ENCODE measurements around the gene GCKR. TPM values are rescaled to one million over a fixed set of nuclear protein-coding genes. Genes with fewer than 3 reads are reported as not detected.

GCKR gene
- total and polyA plus RNA-seq, 2 of the 13 experiments (the other 11 are each of a cell fraction or from before 2014, with no cell fraction given): 15.2 to 48.3 TPM

DNA sequence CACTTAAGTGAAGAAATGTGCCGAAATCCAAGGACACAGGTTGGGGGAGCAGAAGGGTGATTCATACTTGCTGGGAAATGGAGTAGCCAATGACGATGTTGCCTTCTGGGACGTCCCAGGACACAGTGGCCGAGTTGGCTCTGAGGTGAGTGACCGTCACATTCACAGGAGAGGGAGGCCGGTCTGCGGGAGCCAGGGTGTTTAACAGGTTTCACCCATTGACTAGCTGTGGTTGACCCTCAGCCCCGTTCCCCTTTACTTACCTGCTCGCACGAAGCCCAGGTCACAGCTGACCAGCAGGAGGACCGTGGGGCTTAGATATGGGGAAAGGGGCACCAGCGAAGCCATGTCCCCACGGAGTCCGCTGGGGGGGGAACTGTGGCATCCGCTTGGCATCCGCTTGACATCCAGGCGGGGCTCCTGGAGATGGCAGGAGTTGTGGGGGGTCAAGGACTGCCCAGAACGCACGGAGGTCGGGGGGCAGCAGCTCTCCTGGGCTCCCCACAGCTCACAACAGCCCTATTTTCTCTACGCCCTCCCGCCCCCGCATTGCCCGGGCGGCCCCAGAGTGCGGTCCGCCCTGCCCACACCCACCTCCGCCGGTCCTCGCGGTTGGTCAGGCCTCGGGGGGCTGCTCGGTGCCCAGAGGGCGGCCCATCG lies 2.2 kb upstream of the GCKR start (continued):
- TF ChIP-seq ARID4A (CRISPR knock-in tag; IDR thresholded peaks at IDR 0.05; ENCODE audit: borderline replicate concordance) (peak; percentile 19; the same call in 1 of the 2 replicates), MXD3 (CRISPR knock-in tag; IDR thresholded peaks at IDR 0.05) (0 out of 2 replicates have a peak, but pooled peaks have one; percentile 12), ZFP82 (CRISPR knock-in tag; IDR thresholded peaks at IDR 0.05; ENCODE audit: borderline replicate concordance) (no peak), ZNF501 (CRISPR knock-in tag; IDR thresholded peaks at IDR 0.05) (0 out of 2 replicates have a peak, but pooled peaks have one; percentile 45), DMAP1 (CRISPR knock-in tag; IDR thresholded peaks at IDR 0.05) (peak; percentile 27; the same call in 1 of the 2 replicates), NFYB (CRISPR knock-in tag; IDR thresholded peaks at IDR 0.05) (peak; percentile 23; the same call in 1 of the 2 replicates), SMAD3 (CRISPR knock-in tag; IDR thresholded peaks at IDR 0.05) (0 out of 2 replicates have a peak, but pooled peaks have one; percentile 37)
- TF ChIP-seq, protein P1, sequence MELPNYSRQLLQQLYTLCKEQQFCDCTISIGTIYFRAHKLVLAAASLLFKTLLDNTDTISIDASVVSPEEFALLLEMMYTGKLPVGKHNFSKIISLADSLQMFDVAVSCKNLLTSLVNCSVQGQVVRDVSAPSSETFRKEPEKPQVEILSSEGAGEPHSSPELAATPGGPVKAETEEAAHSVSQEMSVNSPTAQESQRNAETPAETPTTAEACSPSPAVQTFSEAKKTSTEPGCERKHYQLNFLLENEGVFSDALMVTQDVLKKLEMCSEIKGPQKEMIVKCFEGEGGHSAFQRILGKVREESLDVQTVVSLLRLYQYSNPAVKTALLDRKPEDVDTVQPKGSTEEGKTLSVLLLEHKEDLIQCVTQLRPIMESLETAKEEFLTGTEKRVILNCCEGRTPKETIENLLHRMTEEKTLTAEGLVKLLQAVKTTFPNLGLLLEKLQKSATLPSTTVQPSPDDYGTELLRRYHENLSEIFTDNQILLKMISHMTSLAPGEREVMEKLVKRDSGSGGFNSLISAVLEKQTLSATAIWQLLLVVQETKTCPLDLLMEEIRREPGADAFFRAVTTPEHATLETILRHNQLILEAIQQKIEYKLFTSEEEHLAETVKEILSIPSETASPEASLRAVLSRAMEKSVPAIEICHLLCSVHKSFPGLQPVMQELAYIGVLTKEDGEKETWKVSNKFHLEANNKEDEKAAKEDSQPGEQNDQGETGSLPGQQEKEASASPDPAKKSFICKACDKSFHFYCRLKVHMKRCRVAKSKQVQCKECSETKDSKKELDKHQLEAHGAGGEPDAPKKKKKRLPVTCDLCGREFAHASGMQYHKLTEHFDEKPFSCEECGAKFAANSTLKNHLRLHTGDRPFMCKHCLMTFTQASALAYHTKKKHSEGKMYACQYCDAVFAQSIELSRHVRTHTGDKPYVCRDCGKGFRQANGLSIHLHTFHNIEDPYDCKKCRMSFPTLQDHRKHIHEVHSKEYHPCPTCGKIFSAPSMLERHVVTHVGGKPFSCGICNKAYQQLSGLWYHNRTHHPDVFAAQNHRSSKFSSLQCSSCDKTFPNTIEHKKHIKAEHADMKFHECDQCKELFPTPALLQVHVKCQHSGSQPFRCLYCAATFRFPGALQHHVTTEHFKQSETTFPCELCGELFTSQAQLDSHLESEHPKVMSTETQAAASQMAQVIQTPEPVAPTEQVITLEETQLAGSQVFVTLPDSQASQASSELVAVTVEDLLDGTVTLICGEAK (IDR thresholded peaks at IDR 0.05): no peak
- TF ChIP-seq, protein P1 (CRISPR knock-in tag; IDR thresholded peaks at IDR 0.05): 0 out of 2 replicates have a peak, but pooled peaks have one; percentile 34
- TF ChIP-seq, protein P2, sequence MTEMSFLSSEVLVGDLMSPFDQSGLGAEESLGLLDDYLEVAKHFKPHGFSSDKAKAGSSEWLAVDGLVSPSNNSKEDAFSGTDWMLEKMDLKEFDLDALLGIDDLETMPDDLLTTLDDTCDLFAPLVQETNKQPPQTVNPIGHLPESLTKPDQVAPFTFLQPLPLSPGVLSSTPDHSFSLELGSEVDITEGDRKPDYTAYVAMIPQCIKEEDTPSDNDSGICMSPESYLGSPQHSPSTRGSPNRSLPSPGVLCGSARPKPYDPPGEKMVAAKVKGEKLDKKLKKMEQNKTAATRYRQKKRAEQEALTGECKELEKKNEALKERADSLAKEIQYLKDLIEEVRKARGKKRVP (CRISPR knock-in tag; IDR thresholded peaks at IDR 0.05): peak in 1 of 2 experiments; percentile 67; a peak in 1 of 4 replicates
- TF ChIP-seq, protein P3, sequence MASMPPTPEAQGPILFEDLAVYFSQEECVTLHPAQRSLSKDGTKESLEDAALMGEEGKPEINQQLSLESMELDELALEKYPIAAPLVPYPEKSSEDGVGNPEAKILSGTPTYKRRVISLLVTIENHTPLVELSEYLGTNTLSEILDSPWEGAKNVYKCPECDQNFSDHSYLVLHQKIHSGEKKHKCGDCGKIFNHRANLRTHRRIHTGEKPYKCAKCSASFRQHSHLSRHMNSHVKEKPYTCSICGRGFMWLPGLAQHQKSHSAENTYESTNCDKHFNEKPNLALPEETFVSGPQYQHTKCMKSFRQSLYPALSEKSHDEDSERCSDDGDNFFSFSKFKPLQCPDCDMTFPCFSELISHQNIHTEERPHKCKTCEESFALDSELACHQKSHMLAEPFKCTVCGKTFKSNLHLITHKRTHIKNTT (CRISPR knock-in tag; IDR thresholded peaks at IDR 0.05): no peak

All from HepG2 (cell line).